HG03060 (cell line): ENCODE results near the gene ACVR1C.

Experiments used
- ATAC-seq: cut with Tn5 transposase; IDR thresholded peaks from one replicate; pipeline ENCODE4 v1.9.1; 2021; ENCODE audit warnings: low read depth, moderate number of reproducible peaks; ENCODE audit not compliant: unreplicated experiment

Gene ACVR1C

DNA sequence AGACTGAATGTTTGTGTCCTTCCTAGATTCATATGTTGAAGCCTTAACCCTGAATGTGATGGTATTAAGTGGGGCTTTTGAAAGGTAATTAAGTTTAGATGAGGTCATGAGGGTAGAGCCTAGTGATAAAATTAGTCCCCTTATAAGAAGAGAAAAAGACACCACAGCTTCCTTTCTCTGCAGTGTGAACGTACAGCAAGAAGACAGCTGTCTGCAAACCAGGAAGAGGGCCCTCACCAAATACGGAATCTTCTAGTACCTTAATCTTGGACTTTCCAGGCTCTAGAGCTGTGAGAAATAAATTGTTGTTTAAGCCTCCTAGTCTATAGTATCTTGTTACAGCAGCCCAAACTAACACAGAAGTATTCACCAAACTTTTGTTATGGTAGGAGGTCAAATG, 127.6 kb downstream of the ACVR1C start:
- no peak for ATAC-seq

DNA sequence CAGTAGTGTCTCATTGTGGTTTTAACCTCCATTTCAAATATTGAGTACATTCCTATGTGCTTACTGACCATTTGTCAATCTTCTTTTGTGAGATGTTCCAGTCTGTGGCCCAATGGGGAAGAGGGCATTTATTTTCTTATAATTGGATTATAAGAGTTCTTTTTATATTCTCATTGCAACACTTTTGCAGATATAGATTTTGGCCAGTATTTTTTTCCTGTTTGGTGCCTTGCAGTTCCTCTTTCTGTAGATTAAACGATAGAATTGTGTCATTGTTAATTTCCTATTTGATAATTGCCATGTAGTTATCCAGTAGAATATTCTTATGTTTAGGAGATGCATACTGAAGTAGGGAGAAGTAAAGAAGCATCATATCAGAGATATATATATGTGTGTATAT, 128.3 kb downstream of the ACVR1C start:
- no peak for ATAC-seq

DNA sequence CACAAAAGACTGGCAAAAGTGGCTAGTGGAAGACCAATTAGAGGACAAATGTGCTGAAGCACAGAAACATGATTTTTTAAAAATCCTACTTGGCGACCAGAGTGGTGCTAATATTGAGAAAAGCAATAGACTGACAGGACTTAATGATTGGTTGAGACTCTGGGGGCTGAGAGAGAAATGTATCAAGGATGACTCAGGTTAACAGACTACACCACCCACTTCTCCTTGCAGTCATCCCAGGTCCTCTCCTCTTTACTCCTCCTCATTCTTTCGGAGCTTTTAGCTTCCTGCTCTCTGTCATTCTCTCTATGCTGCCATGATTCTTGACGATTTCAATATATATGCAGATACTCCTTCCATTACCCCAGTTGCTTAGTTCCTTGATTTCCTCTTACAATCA, 130.2 kb downstream of the ACVR1C start:
- no peak for ATAC-seq

DNA sequence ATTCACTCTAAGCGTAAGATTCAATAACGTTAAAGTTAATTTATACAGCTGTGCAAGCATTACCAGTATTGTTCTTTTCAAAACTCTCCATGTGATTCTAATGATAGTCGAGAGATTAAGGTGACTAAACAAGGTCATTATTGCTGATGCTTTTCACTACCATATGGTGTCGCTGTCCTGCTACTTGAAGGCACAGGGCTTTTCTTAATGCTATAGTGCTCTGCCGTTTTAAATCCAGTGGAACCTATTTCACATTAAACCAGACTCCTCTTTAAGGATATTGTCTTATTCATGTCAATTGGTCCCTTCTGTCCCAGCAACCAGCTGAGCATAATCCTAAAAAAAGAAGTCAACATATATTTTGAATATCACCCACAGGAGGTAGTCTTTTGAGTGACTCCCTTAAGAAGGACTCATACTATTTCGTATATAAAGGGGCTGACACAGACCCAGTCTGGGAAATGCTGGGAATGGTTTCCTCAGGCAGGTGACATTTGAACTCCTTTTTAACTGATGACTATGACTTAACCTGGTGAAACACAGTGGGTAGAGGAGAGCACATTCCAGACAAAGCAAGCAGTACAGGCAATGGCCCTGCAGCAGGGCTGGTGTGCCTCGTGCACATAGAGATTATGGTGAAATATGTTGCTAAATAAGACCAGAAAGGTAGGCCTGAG, 130.9 kb downstream of the ACVR1C start:
- ATAC-seq: peak; percentile 90

DNA sequence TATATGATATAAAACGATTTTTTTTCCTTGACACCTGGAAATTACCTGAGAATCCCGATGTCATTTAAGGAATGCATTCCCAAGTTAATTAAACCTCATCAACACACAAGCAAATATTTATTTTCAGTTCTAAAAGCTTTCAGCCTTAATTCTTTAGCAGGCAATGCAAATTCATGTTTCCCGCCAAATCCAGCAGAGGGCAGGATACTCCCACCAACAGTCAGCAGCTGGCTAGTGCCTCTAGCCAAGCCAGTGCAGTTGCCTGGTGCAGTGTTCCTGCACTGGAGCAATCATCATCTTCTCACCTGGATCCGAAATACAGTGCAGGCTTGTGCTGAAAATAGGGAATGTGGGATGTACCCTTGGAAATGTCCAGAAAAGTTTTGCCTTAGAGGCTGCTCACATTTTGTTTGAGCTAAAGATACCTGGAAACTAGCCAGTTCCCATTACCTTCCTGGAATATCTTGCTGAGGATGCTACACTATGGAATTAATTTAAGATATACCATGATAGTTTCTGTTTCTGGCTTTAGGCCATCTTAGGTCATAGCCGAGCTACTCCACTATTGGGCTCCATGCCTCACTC, 136.4 kb downstream of the ACVR1C start:
- ATAC-seq: peak; percentile 86

DNA sequence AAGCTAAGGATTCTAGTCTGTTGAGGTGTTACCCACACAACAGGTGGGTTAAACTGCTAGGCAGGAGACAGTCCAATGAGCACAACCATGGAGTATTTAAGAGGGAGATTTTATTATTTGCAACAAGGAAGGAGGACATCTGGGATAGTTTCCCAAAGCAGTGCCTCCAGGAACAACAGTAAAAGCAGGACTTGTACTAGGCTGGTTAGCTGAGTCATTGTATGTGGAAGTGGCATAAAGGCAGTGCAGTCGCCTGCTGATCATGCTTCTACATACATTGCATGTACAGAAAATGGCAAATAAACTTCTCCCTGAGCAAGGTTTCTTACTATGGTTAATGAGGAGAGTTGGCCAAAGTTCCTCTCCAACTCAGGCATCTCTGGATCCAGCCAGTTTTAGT, 138.7 kb downstream of the ACVR1C start:
- no peak for ATAC-seq

DNA sequence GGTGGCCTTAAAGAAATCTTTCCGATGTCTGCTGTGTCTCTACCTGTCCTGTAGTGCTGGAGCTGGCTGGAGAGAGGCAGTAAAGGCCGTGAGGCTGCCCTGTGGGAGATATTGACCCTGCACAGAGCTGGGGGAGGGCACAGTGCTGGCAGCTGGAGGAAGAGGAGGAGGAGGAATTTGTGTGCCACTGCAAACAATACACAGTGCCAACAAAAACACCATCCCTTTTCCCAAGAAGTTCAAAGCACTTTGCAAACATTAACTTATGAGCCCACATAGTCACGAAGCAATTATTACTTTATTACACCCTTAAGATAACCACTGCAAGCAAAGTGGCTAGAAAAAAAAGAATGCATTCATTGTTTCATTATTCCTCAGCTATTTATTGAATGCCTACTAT, 139.8 kb downstream of the ACVR1C start:
- no peak for ATAC-seq

DNA sequence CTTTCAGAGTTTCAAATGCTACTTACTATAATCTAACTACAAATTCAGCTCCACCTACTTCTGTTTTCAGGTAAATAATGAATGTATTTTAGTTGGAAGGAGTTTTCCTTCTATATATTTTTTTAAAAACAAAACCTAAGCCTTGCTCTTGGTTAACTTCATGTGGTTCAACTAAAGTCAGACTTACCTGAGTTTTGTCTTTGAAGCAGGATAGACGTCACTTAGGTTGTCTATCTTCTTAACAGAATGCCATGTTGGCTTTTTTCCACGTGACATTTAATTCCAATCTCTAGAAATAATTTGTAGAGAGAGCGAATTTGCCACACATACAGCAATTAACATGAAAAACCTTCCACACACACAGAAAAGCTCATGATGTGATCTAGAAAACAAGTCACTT, 140.9 kb downstream of the ACVR1C start:
- ATAC-seq: no peak

DNA sequence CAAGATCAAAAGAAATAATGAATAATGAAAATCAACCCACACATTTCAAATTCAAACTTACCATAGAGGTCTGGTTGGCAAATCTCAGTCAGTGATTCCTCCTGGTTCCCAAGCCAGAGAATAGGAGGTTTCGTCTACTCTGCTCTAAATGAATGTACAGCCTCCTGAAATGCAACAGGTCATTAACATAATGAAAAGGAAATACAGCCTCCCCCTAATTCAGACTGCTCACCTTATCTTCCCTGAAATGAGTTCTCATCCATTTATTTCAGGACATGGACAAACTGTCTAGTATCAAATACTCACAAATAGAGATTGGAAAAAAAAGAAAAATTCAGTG, 141.4 kb downstream of the ACVR1C start:
- ATAC-seq: no peak

DNA sequence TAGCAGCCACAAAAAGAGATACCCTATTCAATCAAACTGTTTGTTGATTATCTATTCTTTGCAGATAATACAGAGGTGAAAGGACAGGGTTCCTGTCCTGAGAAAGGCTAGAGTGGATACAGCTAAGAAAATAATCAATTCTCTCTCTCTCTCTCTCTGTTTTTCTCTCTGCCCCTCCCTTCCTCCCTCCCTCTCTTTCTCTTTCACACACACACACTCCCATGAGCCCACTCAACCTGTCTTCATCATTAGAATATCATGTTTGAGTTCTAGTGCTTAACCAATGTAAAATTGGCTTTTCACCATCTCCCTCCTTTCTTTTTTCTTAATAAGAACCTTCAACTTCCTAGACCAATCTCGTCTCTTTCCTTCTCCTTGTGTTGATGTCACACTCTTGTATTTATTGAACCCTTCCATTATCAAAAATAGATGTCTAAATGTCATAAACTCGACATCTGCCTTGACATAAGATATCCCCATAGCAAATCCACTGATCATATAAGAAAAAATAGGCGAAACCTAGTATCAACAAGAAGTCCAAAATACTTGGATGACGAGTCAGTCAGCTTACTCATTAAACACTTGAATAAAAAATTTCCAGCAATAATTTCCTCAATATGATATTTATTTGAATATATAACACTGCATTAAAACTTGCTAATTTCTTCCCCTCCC, 141.9 kb downstream of the ACVR1C start:
- ATAC-seq: no peak

DNA sequence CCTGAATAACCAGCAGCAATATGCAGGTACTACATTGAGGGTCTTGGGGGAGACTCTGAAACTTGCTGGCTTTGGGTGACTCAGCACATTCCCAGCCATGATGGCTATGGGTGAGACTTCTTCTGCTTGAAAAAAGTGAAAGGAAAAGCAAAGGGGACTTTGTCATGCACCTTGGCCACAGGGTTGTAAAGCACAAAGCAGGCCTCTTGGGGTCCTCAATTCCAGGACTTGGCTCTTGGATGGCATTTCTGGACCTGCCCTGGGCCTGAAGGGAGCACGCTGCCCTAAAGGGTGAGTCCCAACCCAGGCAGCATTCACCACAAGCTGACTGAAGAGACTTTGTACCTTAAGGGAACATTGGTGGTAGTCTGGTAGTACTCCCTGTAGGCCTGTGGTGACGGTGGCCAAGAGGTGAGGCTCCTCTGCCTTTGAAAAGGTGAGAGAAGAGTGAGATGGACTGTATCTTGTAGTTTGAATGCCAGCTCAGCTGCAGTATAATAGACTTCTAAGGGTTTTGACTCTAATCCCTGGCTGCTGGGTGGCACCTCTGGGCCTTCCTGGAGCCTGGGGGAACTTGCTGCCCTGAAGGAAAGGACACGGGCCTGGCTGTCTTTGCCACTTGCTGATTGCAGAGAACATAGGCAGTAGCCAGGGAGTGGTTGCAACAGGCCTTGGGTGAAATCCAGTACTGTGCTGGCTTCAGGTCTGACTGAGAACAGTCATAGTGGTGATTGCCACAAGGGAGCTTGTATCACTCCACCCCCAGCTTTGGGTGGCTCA, 148.3 kb downstream of the ACVR1C start:
- ATAC-seq: peak; percentile 72

DNA sequence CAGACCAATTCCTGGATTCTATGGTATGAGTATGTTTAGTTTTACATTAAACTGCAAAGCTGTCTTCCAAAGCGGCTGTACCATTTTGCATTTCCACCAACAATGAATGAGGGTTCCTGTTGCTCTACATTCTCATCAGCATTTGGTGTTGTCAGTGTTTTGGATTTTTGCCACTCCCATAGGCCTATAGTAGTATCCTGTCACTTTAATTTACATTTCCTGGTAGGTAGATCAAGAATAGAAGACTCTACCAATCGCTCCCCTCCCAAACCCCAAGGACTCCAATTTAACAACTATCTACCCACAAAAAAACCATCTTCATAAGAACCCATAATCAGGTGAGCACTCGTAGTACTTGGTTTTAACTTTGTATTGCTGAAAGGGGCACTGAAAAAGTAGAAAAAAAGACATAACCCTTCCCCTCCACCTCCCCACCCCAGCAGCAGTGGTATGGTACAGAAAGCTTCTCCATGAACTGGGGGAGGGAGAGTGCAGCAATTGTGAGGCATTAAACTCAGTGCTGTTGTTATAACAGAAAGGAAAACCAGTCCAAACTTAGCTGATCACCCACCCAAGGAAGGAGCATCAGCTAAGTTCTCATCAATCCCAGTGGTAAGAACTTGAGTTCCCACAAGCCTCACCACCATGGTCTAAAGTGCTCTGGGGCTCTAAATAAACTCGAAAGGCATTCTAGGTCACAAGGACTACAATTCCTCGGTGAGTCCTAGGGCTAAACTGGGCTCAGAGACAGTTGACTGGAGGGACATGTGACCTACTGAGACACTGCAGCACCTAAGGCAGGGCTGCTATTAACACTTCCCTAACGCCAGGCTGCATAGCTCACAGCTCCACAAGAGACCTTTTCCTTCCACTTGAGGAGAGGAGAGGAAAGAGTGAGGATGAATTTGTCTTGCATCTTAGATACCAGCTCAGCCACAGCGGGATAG, 149.3 kb downstream of the ACVR1C start:
- no peak for ATAC-seq

DNA sequence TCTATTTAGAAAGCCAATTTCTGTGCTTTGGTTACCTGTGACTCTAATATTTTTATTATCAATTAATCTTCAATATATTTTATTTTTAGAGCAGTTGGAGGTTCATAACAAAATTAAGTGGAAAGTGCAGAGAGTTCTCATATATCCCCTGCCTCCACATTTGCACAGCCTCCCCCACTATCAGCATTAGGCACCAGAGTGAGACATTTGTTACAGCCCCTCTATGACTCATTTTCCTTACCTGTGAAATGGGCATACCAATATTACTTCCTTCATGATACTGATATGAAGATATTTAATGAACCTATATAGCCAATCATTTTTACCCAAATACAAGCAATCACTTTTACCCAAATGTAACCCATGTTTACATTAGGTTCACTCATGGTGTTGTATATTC, 150.7 kb downstream of the ACVR1C start:
- no peak for ATAC-seq

DNA sequence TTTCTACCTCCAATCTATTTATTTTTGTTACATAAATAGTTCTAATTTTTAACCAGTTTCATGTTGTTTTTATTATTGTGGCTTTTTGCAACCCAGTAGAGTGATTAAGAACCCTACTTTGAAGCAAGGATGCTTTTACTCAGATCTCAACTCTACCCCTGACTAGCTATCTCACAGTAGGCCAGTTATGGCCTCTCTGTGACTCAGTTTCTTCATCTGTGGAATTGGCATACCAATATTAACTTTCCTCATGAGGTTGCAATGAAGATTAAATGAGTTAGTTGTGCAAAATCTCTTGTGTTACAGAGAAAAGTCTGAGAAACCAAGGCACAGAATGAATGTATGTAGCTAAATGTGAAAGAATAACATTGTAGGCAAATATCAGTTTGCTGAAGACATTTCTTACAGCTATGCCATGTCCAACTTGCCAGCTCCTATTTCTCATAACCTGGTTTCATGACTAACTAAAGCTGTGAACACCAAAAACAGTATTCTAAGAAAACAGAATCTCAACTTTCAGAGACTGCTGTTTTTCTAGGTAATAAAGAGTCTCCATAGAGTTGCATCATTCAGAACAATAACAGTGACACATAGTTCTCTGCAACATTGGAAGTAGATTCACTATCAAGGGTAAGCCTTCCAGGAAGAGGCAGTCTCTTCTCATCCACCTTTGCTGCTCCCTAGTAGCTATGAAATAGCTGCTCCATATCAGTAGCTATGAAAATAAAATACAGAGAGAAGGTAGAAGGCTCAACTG, 151.5 kb downstream of the ACVR1C start:
- no peak for ATAC-seq
